ENCODE results near the gene SORCS3.

- no peak for TF ChIP-seq CTCF (IDR thresholded peaks at IDR 0.05)
- TF ChIP-seq ZFX (IDR thresholded peaks at IDR 0.05; ENCODE audit: borderline replicate concordance): no peak
Observed at GRCh38 chr10:105149371-105149891, 508.3 kb downstream of the SORCS3 start.
